Stimulated activated memory B cell treated with anti-CD40 and anti-IgM and Interleukin-4, amounts not matched to agents 10 μg/mL and 1 μg/mL and 100 μg/mL, for 72 hours (primary cell): ENCODE data around the gene MMADHC.

ENCODE experiments used
- ATAC-seq: fragments of 150-1000 bp; cut with Tn5 transposase; 2 replicates; pipeline ENCODE4 v1.10.0; 2021
- H3K27ac Mint-ChIP-seq: one replicate; pipeline ENCODE4 v1.8.0; 2022; ENCODE audit warnings: mild to moderate bottlenecking, mixed read lengths
- H3K27me3 Mint-ChIP-seq: one replicate; pipeline ENCODE4 v1.8.0; 2022; ENCODE audit warnings: mixed read lengths
- H3K36me3 Mint-ChIP-seq: one replicate; pipeline ENCODE4 v1.8.0; 2022; ENCODE audit warnings: mixed read lengths
- H3K4me1 Mint-ChIP-seq: one replicate; pipeline ENCODE4 v1.8.0; 2022; ENCODE audit warnings: mixed read lengths
- H3K4me3 Mint-ChIP-seq: one replicate; pipeline ENCODE4 v1.8.0; 2022; ENCODE audit warnings: mild to moderate bottlenecking, moderate library complexity, mixed read lengths
- H3K9me3 Mint-ChIP-seq: one replicate; pipeline ENCODE4 v1.8.0; 2022; ENCODE audit warnings: mixed read lengths

Gene MMADHC

DNA sequence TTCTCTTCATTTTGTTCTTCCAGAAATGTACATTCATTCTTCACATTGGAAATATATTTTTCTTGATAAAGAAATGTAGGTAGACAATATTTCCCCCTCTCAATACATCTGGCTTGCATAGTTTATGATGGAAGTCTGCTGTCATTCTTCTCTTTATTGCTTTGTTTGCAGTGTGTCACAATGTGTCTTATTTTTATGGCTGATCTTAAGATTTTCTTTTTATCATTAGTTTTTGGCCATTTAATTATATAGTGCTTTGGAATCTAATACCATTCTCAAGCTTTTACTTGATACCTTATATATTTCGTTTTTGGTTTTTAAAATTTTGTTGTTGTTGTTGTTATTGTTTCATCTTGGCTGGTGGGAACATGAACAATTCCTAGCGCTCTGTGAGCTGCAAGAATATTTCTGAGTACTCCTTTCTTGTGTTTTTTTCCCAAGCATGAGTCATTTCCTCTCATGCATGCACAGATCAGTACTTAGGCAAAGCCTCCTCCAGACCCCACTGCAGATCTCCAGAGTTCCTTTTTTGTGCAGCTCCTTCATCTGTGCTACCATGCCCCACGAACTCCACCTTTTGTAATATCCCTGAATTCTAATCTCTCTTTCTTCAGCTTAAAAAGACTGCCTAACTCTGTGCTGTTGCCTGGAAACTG lies 13.7 kb upstream of the MMADHC start:
- no peak overlapping the region for H3K4me3 Mint-ChIP-seq
- H3K9me3 Mint-ChIP-seq = no peaks in the 10 kb centered on the region
- no peak overlapping the region for H3K27ac Mint-ChIP-seq
- H3K27me3 Mint-ChIP-seq = peaks cover 21% of the 10 kb centered on the region
- no peak for ATAC-seq
- H3K36me3 Mint-ChIP-seq = peaks cover 4% of the 10 kb centered on the region
- H3K4me1 Mint-ChIP-seq = peaks cover 9% of the 10 kb centered on the region

DNA sequence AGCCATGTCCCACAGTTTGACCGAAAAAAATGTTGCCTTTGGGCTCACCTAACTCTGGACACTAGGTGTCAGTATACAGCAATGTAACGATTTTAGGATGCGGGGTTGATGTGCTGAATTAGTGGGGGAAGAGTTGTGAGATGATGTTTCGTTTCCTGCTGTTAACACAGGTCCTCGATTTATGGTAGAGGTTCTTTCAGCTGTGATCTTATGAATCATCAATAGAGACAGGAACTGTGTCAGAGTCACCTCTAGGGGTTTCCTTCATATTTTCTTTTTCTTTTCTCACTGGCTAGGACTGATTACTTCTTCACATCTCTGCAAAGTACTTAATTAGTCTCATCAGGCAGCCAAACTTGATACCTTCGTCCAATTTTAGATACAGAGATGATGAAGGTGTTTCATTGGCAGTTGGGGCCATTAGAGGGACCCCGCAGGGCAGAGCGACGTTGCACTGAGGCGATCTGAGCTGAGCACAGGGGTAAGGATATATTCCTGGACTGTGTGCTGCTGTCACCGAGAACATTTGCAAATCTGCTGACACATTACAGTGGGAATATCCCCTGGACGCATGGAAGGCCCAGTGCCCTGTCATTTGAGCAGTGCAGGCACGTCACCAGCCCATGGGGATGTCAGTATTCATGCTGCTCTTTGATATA lies 10.2 kb upstream of the MMADHC start:
- Mint-ChIP-seq H3K9me3 (no peaks in the 10 kb centered on the region), H3K36me3 (no peaks in the 10 kb centered on the region), H3K4me3 (peak overlapping the region; percentile 27), H3K27me3 (peaks cover 8% of the 10 kb centered on the region), H3K27ac (no peak overlapping the region), H3K4me1 (peaks cover 9% of the 10 kb centered on the region)
- ATAC-seq = peak; percentile 87

DNA sequence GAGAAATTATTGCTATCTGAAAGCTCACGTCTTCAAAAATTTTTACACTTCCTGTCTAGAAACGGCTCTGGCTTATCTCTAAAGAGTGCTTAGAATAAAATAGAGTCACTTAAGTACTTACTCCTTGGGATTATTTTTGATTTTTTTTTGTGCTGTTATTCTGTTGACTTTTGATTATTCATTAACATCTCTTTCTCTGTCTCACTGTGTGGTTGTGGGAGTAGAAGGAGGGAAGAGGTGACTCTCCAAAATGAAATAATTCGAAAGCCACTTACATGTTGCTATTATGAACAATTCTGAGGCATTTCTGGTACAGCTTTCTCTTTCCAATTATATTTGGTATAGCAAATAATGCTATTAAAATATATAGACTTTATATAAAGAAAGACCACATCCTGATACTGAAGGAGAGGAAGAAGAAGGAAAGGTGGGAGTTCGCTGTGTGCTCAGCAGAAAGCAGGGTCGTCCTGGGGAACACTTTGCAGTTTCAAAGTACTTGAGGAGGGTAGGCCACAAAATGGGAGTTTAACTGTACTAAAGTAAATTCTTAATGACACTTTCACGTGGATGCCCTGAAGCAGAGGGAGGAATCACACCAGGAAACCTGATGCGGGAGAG lies 9.6 kb upstream of the MMADHC start:
- ATAC-seq = no peak
- Mint-ChIP-seq H3K27ac (no peak overlapping the region), H3K27me3 (peaks cover 8% of the 10 kb centered on the region), H3K36me3 (no peaks in the 10 kb centered on the region), H3K4me3 (no peak overlapping the region), H3K4me1 (peaks cover 9% of the 10 kb centered on the region), H3K9me3 (no peaks in the 10 kb centered on the region)

DNA sequence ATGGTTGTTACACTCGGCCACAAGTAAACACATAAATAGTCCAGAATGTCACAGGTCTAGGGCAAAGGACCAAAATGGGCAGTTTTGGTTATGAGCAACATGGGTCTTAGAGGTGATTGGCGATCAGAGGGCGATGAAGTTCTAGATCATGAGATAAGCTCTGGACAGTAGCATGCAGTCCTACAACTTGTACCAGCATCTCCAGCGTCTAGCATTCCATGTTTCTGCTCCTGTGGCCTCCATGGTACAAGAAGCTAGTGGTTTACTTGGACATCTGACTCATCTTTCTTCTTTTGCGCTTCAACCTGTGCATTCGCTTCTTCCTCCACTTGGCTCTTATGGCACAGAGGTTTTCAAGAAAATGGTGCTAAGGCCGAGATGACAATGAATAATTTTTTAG lies 8.9 kb upstream of the MMADHC start:
- H3K9me3 Mint-ChIP-seq = no peaks in the 10 kb centered on the region
- H3K27me3 Mint-ChIP-seq = peaks cover 8% of the 10 kb centered on the region
- H3K4me1 Mint-ChIP-seq = peaks cover 9% of the 10 kb centered on the region
- H3K36me3 Mint-ChIP-seq = no peaks in the 10 kb centered on the region
- H3K27ac Mint-ChIP-seq = no peak overlapping the region
- ATAC-seq = no peak
- H3K4me3 Mint-ChIP-seq = no peak overlapping the region

DNA sequence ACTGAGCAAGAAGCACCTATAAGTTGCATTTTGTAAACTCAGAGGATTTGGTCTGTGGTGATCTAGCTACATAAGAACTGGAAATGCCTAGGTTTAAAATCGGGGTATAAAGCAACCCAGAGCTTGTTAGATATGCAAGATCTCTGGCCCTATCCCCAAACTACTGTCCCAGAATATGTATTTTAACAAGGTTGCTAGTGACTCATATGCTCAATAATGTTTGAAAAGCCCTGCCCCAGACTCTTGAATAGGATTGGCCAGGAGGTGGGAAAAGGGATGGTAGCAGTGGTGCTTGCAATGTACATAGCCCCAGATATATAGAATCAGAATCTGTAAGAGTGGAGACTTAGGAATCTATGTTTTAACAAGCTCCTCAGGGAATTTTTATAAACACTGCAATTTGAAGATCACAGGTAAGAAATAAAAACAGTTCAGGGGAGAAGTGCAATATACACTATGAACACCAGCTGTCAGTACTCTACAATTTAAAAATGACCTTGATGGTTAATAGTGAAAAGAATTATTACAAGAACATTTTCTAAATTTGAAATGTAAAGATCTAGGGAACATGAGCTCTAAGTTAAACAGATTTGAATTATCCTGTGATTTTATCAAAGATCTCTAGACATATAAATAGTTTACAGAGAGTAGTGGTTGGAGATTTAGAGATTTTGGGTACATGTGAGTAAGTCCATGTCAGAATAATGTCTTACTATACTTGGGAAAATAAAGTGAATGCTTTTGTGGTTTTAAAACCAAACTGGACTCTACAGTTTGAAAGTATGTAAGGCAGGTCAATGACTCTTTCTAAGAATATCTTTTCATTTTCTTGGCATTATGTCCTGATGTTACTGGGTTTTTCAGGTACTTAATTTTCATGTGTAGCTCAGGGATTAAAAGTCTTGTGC lies 7.7 kb upstream of the MMADHC start:
- Mint-ChIP-seq H3K27ac (no peak overlapping the region), H3K36me3 (no peaks in the 10 kb centered on the region), H3K9me3 (no peaks in the 10 kb centered on the region)

DNA sequence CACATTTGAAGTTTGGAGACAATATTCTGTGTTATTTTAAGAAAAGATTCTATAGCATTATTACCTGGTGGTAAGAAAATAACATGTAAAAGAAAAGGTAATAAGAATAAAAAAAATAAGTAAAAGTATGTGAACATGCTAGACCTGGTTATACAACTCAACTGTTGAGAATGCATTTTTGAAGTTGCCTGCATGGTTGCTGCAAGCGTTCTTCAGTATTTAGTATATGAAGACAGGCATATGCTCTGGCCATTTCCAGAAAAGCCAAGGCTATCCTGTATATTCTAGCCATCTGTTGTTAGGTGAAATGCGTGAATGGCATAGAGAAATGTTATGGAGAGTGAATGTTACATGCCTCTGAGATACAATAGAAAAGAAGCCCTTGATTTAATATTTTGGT lies 6.8 kb upstream of the MMADHC start:
- peaks cover 9% of the 10 kb centered on the region for H3K4me1 Mint-ChIP-seq
- H3K27me3 Mint-ChIP-seq = peaks cover 16% of the 10 kb centered on the region
- H3K27ac Mint-ChIP-seq = no peak overlapping the region

More for the DNA sequence above, 7.7 kb upstream of the MMADHC start:
- peaks cover 9% of the 10 kb centered on the region for H3K4me1 Mint-ChIP-seq
- H3K4me3 Mint-ChIP-seq = no peak overlapping the region
- no peak for ATAC-seq
- H3K27me3 Mint-ChIP-seq = peaks cover 8% of the 10 kb centered on the region

DNA sequence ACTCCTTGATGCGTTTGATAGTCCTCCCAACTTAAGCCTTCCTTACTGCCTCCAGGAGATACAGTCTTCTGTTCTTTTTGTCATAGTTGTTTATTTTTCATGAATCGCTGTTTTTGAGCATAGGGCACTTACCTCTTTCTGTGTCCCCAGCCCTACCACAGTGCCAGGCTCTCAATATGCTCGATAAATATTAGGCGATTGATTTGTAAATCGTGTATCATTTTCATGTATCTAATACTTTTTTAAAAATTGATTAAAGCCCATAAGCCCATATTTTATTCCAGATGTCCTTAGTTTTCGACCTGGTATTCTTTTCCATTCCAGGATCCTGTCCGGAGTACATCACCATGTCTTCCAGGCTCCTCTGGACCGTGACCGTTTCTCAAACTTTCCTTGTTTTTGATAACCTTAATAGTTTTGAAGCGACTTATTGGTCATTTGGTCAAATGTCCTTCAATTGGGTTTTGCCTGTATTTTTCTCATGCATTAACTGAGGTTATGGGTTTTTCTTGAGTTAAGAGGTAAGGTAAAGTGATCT lies 444 bp upstream of the MMADHC start:
- ATAC-seq = peak; percentile 42
- H3K27ac Mint-ChIP-seq = peak overlapping the region; percentile 99
- peaks cover 20% of the 10 kb centered on the region for H3K4me1 Mint-ChIP-seq
- H3K9me3 Mint-ChIP-seq = no peaks in the 10 kb centered on the region
- H3K27me3 Mint-ChIP-seq = peaks cover 10% of the 10 kb centered on the region
- H3K4me3 Mint-ChIP-seq = peak overlapping the region; percentile 99
- H3K36me3 Mint-ChIP-seq = peaks cover 14% of the 10 kb centered on the region

More for the DNA sequence above, 6.8 kb upstream of the MMADHC start:
- no peaks in the 10 kb centered on the region for H3K36me3 Mint-ChIP-seq
- H3K9me3 Mint-ChIP-seq = no peaks in the 10 kb centered on the region
- no peak for ATAC-seq
- H3K4me3 Mint-ChIP-seq = no peak overlapping the region

DNA sequence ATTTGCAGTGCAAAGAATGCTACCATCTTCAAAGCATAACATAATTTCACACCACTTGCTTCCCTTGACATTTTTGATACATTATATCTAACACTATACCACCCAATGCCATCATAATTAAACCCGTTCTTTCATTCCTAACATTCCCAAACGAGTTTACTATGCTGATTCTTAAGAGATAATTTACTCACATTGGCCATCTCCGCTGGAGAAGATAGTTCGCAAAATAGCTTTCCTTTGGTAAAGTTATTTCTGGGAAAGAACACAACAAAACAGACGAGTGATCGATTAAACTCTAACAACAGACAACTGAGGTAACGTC lies 716 bp downstream of the MMADHC start:
- Mint-ChIP-seq H3K4me1 (peaks cover 27% of the 10 kb centered on the region), H3K27me3 (peaks cover 10% of the 10 kb centered on the region), H3K36me3 (peaks cover 21% of the 10 kb centered on the region), H3K27ac (peak overlapping the region; percentile 99), H3K4me3 (peak overlapping the region; percentile 99), H3K9me3 (no peaks in the 10 kb centered on the region)
- no peak for ATAC-seq

DNA sequence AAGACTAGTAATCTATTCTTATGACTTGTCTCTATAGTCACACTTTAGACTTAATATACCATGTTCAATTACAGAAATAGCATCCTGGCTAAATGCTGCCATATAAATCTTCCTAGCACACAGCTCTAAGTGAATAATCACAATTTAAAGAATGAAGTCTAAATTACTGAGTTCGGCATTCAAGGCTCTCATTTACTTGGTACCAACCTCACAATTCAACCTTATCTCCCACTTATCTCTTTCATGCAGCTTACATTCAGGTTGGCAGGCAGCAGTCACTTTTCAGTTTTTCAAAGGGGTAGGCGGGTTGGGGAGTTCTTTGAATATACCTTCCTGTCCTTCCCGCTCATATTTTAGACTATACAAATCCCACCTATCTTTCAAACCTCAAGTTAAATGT lies 1.5 kb downstream of the MMADHC start:
- H3K27ac Mint-ChIP-seq = peak overlapping the region; percentile 99
- H3K36me3 Mint-ChIP-seq = peaks cover 27% of the 10 kb centered on the region
- peaks cover 32% of the 10 kb centered on the region for H3K4me1 Mint-ChIP-seq
- no peak for ATAC-seq
- no peaks in the 10 kb centered on the region for H3K9me3 Mint-ChIP-seq
- peak overlapping the region; percentile 99 for H3K4me3 Mint-ChIP-seq
- H3K27me3 Mint-ChIP-seq = peaks cover 10% of the 10 kb centered on the region

DNA sequence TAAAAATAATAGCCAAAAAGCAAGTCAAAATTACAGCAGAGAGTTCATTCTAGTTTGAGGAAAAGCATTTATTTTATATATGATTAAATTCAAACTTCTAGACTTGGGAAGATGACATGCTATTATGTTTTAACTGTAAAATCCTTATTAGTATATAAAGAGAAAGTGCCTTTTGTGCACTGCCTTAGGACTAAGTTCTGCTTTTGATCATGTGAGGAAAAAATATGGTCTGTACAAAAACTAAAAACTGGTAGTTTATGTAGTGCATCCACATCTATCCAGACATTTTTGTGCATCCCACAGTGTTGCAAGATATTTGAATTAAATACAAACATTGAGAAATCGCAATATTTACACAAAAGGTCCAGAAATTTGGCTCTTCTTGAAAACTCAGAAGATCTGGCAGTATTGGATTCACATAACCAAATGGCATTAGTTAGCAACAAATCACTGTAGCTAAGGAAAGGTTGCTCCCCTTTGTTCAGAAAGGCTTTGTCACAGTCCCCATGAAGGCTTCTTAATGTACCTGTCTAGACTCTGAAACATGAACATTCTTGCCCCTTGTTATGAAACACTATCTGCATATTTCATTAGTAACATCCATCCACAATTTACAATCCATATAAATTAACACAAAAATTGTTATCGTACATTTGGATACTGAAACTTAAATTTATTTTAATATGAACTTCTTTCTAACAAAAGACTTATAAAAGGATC lies 2.2 kb downstream of the MMADHC start:
- Mint-ChIP-seq H3K9me3 (no peaks in the 10 kb centered on the region), H3K27ac (no peak overlapping the region), H3K4me1 (peaks cover 32% of the 10 kb centered on the region), H3K27me3 (peaks cover 10% of the 10 kb centered on the region), H3K4me3 (no peak overlapping the region), H3K36me3 (peaks cover 27% of the 10 kb centered on the region)
- no peak for ATAC-seq

DNA sequence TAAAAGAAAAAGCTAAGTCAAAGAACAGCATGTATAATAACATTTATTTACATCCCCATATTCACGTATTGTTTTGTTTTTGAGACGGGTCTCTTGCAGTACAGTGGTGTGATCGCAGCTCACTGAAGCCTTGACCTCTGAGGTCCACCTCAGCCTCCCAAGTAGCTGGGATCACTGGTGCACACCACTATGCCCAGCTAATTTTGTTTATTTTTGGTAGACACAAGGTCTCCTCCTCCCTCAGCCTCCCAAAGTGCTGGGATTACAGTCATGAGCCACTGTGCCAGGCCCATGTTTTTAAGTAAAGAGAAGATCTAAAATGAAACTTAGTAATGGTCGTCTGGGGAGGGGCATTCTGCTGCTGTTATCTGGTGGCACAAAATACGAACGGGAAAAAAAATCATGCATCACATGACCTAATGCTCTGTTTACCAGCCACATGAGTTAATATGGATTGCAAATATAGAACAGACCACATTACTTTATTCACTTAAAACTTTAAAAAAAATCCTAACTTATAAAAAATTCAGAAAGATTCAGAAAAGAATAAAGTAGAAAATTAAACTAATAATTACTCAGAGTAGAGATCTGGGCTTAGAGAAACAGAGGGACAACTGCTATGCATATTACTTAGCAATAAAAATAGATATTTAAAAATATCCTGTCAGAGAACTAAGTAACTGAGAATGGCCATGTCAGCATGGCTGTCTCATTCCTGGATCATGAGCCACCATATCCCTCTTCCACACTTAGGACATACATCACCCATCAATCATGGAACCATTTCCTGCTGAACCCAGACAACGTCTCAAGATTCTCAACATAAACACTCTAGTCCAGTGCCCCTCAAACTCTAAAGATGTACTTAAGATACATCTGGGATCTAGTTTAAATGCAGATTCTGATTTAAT lies 7.3 kb downstream of the MMADHC start:
- no peak overlapping the region for H3K4me3 Mint-ChIP-seq
- no peaks in the 10 kb centered on the region for H3K9me3 Mint-ChIP-seq
- peaks cover 45% of the 10 kb centered on the region for H3K36me3 Mint-ChIP-seq
- ATAC-seq = no peak
- no peaks in the 10 kb centered on the region for H3K27me3 Mint-ChIP-seq
- no peak overlapping the region for H3K27ac Mint-ChIP-seq
- H3K4me1 Mint-ChIP-seq = peaks cover 38% of the 10 kb centered on the region

DNA sequence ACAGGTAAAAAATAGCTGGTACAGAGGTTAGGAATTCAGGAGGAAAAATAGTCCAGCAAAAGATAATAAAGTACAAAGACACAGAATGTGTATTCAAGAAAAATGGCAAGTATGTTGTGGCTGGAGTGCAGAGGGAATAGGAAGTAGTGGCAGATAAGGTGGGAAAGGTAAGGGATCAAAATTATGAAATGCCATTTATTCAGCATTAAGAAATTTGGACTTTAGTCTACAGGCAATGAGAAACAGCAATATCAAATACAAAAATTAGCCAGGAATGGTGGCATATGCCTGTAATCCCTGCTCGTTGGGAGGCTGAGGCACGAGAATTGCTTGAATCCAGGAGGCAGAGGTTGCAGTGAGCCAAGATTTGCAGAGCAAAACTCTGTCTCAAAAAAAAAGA lies 10.3 kb downstream of the MMADHC start:
- no peak for ATAC-seq
- peaks cover 35% of the 10 kb centered on the region for H3K36me3 Mint-ChIP-seq
- H3K27ac Mint-ChIP-seq = no peak overlapping the region
- H3K27me3 Mint-ChIP-seq = no peaks in the 10 kb centered on the region
- H3K4me1 Mint-ChIP-seq = peaks cover 20% of the 10 kb centered on the region
- no peaks in the 10 kb centered on the region for H3K9me3 Mint-ChIP-seq
- H3K4me3 Mint-ChIP-seq = no peak overlapping the region

DNA sequence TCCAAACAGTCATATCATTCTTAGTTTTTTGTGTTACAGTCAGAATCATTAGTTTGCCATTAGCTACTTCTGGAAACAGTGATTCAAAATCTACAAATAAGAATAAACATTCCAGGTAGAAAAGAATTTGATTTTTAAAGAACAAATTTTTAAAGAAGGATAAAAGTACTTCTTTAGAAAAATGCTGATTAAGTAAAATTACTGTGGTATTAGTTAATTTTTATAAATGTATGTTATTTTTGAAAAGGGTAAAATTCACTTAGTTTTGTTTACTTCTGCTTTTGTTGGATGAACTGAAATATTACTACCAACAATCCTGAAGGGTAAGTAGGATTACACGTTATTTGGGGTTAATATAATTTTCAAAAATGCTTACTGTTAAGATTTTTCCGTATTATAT lies 11.8 kb downstream of the MMADHC start:
- Mint-ChIP-seq H3K4me1 (peaks cover 16% of the 10 kb centered on the region), H3K27ac (no peak overlapping the region), H3K9me3 (no peaks in the 10 kb centered on the region), H3K36me3 (peaks cover 32% of the 10 kb centered on the region), H3K27me3 (no peaks in the 10 kb centered on the region), H3K4me3 (no peak overlapping the region)
- ATAC-seq = no peak

DNA sequence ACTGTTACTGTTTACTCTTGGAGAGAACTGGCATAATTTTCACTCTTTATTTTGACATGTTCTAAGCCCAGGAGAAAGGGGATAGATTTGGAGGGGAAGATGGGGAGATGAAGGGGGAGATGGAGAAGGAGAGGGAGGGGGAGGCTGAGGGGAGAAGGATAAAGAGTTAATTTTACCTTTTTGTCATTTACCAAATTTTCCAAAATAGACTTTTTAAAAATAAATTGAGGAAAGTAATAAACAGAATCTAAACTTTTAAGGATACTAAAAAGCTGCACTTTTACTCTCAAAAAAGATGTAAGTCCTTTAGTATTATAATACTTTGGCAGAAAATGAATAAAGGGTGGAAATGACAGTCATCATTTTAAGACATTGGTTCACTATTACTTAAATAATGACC lies 12.3 kb downstream of the MMADHC start:
- H3K9me3 Mint-ChIP-seq = no peaks in the 10 kb centered on the region
- ATAC-seq = no peak
- H3K27me3 Mint-ChIP-seq = no peaks in the 10 kb centered on the region
- H3K36me3 Mint-ChIP-seq = peaks cover 33% of the 10 kb centered on the region
- H3K27ac Mint-ChIP-seq = no peak overlapping the region
- no peak overlapping the region for H3K4me3 Mint-ChIP-seq
- H3K4me1 Mint-ChIP-seq = peaks cover 16% of the 10 kb centered on the region
